Upper lobe of right lung (tissue), 1 donor: ENCODE results near the gene FRMD4A. TPM values are rescaled to one million over a fixed set of nuclear protein-coding genes. Genes with fewer than 3 reads are reported as not detected.

ENCODE experiments used
- ATAC-seq: fragments of 200-7000 bp; cut with Tn5 transposase; one replicate; pipeline ENCODE4 v1.9.1; 2020; ENCODE audit warnings: mild to moderate bottlenecking, moderate library complexity
- DNase-seq: peaks from one replicate; pipeline ENCODE4 v3.0.0-alpha.2; 2020
- H3K27ac ChIP-seq: fragments of 200-600 bp; one replicate; pipeline ENCODE4 v1.8.0; 2022
- H3K27me3 ChIP-seq: fragments of 200-600 bp; one replicate; pipeline ENCODE4 v1.8.0; 2022; ENCODE audit warnings: mild to moderate bottlenecking
- H3K36me3 ChIP-seq: fragments of 200-600 bp; one replicate; pipeline ENCODE4 v1.8.0; 2022
- H3K4me1 ChIP-seq: fragments of 200-600 bp; one replicate; pipeline ENCODE4 v1.8.0; 2022
- H3K4me3 ChIP-seq: fragments of 200-600 bp; one replicate; pipeline ENCODE4 v1.8.0; 2022; ENCODE audit warnings: mild to moderate bottlenecking
- H3K9me3 ChIP-seq: fragments of 200-600 bp; one replicate; pipeline ENCODE4 v1.8.0; 2022
- intact Hi-C: fragments of 100-400 bp; cut with DNase I; formaldehyde crosslinking; loops from one replicate; pipeline ENCODE4 v1.11.0; 2022
- total RNA-seq: library from RNA; stranded (reverse); fragmentation: NEBNext Ultra II Directional; extraction: Animal tissue kit (Norgen Biotek cat#: 25700); gene quantifications from one replicate; pipeline ENCODE4 v1.2.1, GENCODE V29; 2021
- TF ChIP-seq, protein P1 (sequence below): fragments of 200-600 bp; IDR thresholded peaks from one replicate; pipeline ENCODE4 v1.8.0; 2022; ENCODE audit warnings: antibody characterized with exemption
- donor health status: DM: no; HTN: yes; CAD: no; lungs with severe emphysema.

The FRMD4A gene
- total RNA-seq, 1 donor from 2014 or later: 38.3 TPM

DNA sequence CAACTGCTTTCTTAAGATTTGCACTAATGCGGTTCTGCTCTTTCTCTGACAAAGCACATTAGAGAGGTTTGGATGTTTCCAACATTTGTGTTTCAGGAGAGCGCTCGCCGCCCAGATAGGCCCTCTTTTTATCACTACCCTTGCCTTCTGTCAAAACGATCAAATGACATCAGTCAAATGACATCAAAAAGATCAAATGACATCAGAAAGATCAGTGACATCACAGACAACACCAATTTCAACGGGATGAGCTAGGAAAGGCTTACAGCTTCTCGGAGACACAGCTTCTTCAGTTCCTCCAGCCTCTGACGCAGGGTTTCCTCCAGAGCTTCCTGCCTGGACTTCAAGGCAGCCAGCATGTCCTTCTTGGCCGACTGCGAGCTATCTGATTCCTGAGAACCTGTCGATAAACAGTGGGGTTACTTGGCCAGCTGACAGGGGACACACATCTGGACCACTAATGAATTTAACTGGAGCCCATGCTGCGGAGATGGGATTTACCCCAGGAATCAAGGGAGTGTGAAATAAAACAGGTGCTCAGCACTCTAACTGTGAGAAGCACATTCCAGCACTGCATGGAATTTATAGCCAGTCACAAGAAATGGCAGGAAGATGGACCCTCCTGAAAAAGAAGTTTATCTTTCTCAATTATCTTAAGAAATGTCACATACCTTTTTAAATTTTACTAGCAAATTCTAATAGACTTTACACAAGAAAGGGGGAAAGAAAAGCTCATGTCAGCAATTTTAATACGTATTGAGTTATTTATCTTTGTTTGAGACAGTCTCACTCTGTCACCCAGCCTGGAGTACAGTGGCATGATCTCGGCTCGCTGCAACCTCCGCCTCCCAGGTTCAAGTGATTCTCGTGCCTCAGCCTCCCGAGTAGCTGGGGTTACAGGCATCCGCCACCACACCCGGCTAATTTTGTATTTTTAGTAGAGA is 655.8 kb downstream of the FRMD4A start:
- H3K4me3 ChIP-seq: no peak overlapping the region
- DNase-seq (no peak), ATAC-seq (no peak)
- intact Hi-C loops: no loop called here
- TF ChIP-seq, protein P1, sequence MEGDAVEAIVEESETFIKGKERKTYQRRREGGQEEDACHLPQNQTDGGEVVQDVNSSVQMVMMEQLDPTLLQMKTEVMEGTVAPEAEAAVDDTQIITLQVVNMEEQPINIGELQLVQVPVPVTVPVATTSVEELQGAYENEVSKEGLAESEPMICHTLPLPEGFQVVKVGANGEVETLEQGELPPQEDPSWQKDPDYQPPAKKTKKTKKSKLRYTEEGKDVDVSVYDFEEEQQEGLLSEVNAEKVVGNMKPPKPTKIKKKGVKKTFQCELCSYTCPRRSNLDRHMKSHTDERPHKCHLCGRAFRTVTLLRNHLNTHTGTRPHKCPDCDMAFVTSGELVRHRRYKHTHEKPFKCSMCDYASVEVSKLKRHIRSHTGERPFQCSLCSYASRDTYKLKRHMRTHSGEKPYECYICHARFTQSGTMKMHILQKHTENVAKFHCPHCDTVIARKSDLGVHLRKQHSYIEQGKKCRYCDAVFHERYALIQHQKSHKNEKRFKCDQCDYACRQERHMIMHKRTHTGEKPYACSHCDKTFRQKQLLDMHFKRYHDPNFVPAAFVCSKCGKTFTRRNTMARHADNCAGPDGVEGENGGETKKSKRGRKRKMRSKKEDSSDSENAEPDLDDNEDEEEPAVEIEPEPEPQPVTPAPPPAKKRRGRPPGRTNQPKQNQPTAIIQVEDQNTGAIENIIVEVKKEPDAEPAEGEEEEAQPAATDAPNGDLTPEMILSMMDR: no peak
- no peaks in the 10 kb centered on the region for H3K27me3 ChIP-seq
- no peak overlapping the region for H3K27ac ChIP-seq
- H3K36me3 ChIP-seq: peaks cover 8% of the 10 kb centered on the region
- no peaks in the 10 kb centered on the region for H3K4me1 ChIP-seq
- H3K9me3 ChIP-seq: no peaks in the 10 kb centered on the region

DNA sequence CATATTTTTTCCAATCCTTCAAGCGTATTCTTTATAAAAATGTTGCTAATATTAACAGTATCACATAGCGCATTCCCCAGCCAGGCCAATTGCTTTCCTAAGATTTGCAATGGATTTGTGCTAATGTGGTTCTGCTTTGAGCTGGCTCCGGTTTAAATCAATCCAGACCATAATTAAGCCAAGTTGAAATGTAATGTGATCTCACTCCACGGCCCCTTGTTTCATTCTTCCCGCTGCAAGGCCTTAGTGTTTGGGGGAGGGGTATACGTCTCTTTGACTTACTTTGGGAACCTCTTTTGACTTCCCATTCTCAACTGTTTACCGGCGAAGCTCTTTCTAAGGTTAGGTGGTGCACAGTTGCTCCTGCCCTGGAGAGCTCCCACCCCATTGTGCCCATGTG is 657.6 kb downstream of the FRMD4A start:
- Histone ChIP-seq H3K4me3 (no peak overlapping the region), H3K27ac (no peak overlapping the region), H3K4me1 (no peaks in the 10 kb centered on the region), H3K27me3 (no peaks in the 10 kb centered on the region), H3K9me3 (no peaks in the 10 kb centered on the region), H3K36me3 (peaks cover 17% of the 10 kb centered on the region)
- ATAC-seq: no peak
- DNase-seq: no peak
- TF ChIP-seq, protein P1: no peak
- intact Hi-C loops: no loop called here

DNA sequence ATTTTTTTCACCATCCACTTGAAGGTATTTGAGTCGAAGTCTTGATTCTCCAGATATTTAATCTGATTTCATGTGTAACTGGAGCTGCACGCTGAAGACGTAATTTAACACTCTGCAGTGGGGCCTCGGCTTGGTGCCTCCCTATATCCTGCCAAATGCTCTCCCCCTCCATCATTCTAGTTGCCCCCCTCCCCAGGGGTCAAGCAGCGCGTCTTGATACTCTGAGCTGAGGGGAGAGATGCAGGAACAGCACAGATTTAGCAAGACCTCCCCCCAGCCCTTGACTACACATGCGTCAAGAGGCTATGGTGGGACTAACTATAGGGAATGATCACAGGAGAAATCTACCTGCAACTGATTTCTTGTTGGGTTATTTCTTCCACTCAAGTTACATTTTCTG is 658.2 kb downstream of the FRMD4A start:
- TF ChIP-seq, protein P1: no peak
- no peak overlapping the region for H3K27ac ChIP-seq
- H3K36me3 ChIP-seq: peaks cover 17% of the 10 kb centered on the region
- H3K4me3 ChIP-seq: no peak overlapping the region
- no peak for ATAC-seq
- no peaks in the 10 kb centered on the region for H3K4me1 ChIP-seq
- intact Hi-C loops: no loop called here
- H3K9me3 ChIP-seq: no peaks in the 10 kb centered on the region
- no peak for DNase-seq
- H3K27me3 ChIP-seq: no peaks in the 10 kb centered on the region

DNA sequence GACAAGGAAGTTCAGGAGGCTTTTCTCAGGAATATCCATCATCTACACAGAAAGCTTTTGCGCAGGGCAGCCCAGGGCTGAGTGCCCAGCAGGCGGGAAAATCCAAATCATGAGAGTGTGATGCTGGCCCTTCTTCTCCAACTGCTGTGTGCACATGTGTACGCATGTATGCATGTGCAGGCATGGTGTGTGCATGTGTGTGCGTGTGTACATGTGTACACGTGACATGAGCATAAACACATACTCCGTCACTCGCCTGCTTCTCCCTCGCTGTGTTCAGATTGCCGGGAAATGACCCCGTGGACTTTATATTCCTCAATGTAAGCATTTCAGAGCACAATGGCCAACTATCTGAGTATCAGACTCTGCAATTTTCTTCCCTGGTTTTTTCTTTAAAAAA is 658.8 kb downstream of the FRMD4A start:
- peaks cover 22% of the 10 kb centered on the region for H3K36me3 ChIP-seq
- peak; percentile 29 for ATAC-seq
- intact Hi-C loops: no loop called here

DNA sequence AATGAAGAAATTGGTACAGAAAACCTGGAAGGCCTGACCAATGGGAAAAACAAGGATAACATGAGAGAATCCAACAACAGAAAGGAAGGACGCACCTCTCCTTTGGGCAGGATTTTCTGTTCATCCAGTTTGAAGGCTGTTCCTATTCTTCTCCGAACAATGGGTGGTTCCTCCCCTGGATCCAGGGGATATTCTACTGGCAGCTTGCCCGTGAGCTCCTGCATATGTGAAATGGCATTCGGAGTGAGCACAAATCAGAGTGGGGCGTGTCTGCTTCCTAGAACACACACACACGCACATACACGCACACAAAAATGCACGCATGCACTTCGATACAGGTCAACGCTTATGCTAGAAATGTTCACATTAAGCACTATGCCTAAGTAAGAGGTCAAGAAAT is 660.4 kb downstream of the FRMD4A start:
- H3K4me1 ChIP-seq: no peaks in the 10 kb centered on the region
- no peaks in the 10 kb centered on the region for H3K27me3 ChIP-seq
- ATAC-seq (no peak), DNase-seq (no peak)
- H3K36me3 ChIP-seq: peaks cover 32% of the 10 kb centered on the region
- H3K27ac ChIP-seq: no peak overlapping the region
- H3K9me3 ChIP-seq: no peaks in the 10 kb centered on the region
- H3K4me3 ChIP-seq: no peak overlapping the region
- TF ChIP-seq, protein P1: no peak
- intact Hi-C loops: no loop called here

More for the DNA sequence above, 658.8 kb downstream of the FRMD4A start:
- no peaks in the 10 kb centered on the region for H3K4me1 ChIP-seq
- H3K27ac ChIP-seq: no peak overlapping the region
- H3K9me3 ChIP-seq: no peaks in the 10 kb centered on the region
- H3K27me3 ChIP-seq: no peaks in the 10 kb centered on the region
- no peak overlapping the region for H3K4me3 ChIP-seq
- no peak for DNase-seq
- TF ChIP-seq, protein P1: no peak
